Activated CD4-positive, CD25-positive, alpha-beta regulatory T cell (primary cell): ENCODE measurements around the gene STON2.
"Not testable (repeated sequence)": the region's sequence is repeated elsewhere in the genome, so short reads cannot be mapped to it uniquely, and the experiment has no call there.

ENCODE experiments used
- DNase-seq, 4 experiments: peaks; one replicate each; lab custom pipeline; 2025; lab: John Stamatoyannopoulos, UW

Gene STON2

DNA sequence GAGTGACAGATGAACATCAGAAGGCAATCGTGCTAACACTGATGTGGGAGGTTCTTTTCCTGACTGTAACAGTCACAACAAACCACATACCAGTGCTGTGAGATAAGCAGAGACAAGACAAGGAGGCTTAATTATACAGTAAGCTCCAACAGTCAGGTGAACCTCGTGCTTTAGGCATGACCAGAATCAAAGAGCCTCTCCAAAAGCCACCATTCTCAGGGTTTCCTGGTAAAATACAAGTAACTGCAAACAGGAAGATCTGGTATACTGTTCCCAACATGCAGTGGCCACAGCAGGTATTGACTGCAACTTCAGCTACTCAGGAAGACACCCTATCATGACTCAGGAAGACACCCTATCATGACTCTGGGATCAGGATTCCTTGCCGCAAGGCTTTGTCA lies 132.1 kb downstream of the STON2 start:
- DNase-seq, result no peak

DNA sequence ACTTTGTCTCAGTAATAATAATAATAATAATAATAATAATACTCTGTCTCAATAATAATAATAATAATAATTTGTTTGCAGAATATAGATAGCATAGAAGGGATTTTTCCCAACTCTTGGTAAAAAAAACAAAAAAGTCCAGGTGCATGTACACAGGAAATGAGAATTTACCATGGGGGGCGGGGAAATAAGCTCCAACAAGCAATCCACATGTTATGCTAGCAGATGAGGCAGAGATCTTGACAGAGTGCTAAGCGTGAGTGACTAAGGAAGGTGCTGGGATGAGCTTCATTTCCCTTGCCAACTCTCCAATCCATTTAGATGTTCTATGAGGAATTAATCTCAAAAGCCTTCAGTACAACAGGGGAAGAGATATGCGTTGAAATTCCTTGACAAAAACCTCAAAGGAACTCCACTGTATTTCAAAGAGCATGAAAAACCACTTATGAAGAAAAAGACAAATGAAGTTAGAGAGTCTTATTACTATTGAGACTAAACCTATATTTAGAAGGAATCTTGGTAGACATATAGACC lies 134.4 kb downstream of the STON2 start:
- DNase-seq, result no peak

DNA sequence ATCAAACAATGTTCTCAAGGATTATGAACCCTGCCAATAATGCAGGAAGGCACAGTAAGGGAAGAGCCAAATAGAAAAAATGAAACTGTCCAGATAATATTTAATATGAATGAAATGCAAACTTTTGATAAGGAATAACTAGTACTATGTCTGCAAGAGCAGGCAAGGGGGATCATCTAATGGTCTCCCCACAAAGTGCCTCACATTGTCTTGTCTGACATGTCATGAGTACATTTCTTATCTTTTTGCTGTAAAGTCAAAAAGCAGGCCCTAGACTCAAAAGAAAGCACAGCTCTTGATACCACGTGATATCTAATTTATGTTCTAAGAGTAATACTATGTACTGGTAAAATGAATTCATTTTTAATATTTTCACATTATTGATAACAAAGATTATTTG lies 135.5 kb downstream of the STON2 start:
- DNase-seq, result no peak

DNA sequence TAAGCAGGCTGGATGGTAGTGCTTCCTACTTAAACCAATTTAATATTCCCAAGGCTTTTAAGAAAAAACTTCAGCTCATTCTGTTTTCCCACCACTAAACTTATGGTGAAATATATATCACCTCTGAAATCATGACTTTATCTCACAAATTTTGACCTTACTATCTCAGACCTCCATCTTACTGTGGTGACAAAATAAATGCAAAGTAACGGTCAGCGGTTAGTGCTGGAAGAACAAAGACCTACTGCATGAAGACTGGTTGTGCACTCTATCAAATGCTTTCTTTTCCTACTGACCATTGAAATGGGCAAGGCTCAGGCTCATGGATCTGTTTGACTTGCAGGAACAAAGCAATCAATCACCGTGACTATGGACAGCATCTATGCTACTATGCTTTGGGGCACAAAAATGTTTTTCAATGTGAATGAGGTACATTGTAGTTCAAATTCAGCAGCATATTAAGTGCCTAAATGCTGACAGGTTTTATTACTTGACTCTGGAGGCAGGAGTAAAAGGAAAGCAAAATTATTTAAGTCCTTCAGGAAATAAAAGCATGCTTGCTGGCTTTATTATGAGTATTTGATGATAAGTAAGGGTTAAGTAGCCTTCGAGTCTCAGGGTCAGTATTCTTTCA lies 136.2 kb downstream of the STON2 start:
- no peak for DNase-seq

DNA sequence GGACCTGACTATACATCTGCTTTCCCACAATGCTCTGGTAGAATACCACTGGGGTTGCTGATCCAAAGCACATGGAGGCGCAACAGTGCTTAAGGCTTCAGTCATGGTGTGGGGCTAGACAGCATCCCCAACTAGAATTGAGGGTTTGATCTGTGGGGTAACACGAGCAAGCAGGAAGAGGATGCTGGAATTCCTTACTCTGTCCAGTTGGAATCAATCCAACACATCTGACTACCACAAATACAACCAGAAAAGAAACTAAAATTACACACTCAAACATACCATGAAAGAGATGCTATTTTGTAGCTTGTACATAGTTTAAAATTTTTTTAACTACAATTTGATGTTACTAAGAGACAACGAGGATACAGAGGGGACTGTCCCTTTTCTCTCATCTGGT lies 138.9 kb downstream of the STON2 start:
- no peak for DNase-seq

DNA sequence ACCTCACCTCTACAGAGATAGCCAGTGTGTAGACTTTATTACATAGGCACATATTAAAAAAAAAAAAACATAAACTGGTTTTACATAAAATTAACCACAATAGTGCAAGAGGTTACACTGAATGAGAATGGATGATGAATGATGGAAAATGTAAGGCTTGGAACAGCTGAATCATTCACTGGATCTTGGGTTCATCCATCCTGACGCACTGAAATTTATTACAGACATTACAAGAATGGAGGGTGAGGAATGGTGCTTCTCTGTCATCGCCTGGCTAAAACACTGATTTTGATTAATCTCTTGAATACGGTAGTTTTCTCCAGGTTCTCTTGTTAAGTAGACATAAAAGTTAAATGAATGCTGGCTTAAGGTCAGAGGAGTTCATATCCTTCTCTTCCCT lies 139.4 kb downstream of the STON2 start:
- no peak for DNase-seq

DNA sequence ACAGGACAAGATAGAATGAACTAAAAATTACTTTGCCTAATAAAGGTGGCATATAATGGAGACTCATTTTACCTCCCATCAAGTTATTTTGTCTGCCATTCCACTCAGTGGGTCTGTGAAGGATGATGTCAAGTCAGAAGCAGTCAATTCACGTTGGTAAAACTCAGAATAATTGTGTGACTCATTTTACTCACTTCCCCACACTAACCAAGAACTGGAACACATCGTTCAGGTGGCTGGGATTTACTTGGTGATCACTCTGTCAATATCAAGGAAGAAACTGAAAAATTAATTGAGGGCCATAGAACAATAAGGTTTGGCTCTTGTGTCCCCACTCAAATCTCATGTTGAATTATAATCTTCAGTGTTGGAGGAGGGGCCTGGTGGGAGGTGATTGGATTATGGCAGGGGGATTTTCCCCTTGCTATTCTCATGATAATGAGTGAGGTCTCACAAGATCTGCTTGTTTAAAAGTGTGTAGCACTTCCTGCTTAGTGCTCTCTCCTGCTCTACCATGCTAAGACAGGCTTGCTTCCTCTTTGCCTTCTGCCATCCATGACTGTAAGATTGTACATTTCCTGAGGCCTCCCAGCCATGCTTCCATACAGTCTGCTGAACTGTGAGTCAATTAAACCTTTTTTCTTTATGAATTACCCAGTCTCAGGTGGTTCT lies 143.7 kb downstream of the STON2 start:
- no peak for DNase-seq

DNA sequence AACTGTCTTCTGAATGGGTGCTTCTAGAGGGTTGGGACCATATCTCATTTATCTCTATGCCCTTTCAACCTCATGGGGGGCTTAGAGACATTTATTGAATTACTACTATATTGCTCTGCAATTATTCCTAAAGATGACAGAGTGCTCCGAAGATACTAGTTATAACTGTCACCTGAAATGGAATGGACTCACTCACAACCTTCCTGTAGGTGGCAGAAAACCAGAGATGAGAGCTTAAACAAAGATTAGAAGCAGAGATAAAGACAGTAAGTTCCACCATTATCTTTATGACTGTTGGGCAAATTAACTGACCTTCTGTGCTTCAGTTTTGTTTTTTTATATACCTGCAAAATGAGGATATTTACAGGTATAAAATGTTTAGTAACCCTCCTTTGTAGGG lies 147.8 kb downstream of the STON2 start:
- DNase-seq, result no peak

DNA sequence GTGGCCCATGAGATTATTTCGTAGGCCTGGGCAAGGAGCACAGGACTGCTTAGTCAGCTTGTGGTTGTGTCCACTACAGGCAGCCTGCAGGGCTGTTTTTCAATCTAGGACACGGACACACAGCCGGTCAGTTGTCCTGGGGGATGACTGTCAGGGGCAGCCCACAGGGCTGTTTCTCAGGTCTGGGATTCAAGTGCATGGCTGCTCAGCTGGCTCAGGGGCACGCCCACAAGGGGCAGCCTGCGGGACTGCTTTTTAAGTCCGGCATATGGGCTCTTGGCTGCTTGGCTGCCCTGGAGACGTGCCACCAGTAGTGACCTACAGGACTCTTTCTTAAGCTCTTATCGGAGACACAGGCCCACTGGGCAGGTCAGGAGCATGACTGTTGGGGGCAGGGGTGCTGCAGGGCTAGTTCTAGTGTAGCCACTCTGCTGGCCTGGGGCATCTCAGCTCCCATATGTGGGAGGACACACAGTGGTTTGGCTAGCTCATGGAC lies 152.8 kb downstream of the STON2 start:
- no peak for DNase-seq

DNA sequence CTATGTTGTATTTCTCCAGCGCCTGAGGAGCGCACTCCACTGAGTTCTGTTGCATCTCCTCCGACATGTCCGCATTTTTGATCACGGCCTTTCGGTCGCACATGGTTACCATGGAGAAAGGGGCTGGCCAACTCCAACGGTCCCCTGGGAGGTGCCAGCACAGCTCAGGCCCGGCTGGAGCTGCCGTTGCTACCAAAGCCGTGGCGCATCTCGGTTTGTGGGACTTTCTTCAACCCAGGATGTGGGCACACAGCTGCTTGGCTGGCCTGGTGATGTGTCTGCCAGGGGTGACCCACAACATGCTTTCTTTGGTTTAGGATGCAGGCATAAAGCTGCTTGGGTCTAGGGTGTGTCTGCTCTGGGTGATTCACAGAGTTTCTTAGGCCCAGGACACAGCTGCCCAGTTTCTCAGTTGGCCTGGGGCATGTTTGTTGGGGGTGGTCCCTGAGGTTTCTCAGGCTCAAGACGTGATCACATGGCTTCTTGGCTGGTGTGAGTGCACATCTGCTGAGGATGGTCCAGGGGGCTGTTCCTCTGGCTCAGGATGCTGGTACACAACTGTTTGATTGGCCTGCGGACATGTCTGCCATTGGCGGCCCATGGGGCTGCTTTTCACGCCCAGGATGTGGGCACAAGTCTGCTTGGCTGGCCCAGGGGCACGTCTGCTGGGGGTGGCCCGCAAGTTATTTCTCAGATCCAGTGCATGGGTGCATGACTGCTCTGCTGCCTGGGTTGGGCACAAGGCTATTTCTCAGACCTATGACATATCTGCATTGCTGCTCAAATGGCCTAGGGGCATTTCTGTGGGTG lies 153.5 kb downstream of the STON2 start:
- no peak for DNase-seq

DNA sequence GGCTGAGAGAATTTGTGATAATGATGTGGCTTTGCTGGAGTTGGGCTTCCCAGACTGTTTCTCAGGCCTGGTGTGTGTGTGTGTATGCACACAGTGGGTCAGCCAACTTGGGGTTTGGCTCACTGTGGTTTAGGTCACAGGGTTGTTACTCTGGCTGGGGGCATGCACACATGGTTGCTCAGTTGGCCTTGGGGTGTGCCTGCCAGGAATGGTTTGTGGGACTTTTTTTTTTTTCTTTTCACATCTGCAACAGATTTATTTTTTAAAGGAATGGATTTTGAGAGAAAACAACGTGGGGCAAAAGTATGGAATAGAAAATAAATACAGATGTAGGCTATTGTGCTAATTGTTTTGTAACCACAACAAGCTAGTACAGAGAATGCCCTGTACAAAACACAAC lies 154.4 kb downstream of the STON2 start:
- DNase-seq, result no peak

DNA sequence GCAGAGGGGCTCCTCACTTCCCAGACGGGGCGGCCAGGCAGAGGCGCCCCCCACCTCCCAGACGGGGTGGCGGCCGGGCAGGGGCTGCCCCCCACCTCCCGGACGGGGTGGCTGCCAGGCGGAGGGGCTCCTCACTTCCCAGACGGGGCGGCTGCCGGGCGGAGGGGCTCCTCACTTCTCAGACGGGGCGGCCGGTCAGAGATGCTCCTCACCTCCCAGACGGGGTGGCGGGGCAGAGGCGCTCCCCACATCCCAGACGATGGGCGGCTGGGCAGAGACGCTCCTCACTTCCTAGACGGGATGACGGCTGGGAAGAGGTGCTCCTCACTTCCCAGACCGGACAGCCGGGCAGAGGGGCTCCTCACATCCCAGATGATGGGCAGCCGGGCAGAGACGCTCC lies 155.7 kb downstream of the STON2 start:
- not testable (repeated sequence) for DNase-seq

DNA sequence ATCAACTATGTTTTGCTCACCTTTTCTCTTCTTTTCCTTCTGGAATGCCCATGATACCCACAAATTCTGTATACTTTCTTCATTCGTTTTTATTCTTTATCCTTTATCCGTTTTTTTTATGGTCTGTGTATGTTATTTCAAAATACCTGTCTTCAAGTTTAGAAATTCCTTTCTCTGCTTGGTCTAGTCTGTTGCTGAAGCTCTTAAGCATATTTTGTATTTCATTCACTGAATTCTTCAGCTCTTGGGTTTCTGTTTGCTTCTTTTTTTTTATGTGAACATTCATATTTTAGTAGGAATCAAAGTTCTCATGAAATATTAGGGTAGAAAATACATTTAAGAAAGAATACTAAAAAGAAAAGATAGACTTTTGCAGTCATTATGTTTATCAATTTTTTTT lies 156.6 kb downstream of the STON2 start:
- DNase-seq, result no peak

DNA sequence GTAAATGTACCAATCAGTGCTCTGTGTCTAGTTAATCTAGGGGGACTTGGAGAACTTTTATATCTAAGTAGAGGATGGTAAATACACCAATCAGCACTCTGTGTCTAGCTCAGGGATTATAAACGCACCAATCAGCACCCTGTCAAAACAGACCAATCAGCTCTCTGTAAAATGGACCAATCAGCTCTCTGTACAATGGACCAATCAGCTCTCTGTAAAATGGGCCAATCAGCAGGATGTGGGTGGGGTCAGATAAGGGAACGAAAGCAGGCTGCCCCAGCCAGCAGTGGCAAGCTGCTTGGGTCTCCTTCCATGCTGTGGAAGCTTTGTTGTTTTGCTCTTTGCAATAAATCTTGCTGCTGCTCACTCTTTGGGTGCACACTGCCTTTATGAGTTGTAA lies 163.3 kb downstream of the STON2 start:
- not testable (repeated sequence) for DNase-seq

DNA sequence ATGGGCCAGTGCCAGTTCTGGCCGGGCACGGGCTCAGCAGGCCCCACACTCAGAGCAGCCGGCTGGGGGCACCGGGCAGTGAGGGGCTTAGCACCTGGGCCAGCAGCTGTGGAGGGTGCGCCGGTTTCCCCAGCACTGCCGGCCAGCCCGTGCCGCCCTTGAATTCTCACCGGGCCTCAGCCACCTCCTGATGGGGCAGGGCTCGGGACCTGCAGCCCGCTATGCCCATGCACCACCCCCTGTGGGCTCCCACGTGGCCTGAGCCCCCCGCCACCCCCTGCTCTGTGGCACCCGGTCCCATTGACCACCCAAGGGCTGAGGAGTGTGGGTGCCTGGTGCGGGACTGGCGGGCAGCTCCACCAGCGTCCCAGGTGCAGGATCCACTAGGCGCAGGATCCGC lies 164.0 kb downstream of the STON2 start:
- DNase-seq, result no peak

DNA sequence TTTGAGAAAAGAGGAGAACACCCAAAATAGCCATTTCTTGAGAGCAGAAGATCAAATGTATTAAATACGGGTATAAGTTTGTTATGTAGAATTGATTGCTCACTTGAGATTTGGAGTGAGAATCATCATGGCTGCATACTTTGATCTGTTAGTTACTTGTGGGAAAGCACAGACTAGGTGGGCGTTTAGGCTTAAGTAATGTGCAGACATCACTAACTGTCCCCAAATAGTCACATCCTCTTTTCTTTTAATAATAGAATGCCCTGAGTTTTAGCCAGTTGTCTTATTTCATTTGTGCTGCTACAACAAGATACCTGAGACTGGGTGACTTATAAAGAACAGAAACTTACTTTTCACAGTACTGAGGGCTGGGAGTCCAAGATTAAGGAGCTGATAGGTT lies 165.0 kb downstream of the STON2 start:
- no peak for DNase-seq

DNA sequence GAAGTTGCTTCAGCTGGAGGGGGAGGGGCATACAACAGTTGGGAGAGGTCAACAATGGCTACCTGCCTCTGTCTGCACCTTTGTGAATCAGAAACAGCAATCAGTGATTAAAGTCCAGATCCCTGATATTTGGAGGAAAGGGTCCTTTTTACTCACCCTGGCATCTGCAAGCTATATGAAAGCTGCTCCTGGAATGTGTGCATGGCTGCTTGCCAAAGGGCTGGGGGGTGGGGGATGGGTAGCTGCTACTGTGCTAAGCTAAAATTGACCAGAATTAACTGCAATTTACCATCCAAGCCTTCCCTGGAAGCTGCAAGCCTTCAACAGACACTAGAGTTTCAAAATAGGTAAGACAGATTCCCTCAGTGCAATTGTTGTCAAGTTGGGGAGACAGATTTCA lies 165.8 kb downstream of the STON2 start:
- no peak for DNase-seq

DNA sequence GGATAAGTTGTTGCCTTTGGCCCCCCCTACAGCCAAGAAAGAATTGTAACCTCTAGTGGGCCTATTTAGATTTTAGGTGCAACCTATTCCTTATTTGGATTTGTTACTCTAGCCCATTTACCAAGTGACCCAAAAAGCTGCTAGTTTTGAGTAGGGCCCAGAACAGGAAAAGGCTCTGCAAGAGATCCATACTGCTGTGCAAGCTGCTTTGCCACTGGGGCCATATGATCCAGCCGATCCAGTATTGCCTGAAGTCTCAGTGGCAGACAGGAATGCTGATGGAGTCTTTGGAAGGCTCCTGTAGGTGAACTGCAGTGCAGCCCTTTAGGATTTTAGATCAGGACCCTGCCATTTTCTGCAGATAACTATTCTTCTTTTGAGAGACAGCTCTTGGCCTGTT lies 166.5 kb downstream of the STON2 start:
- DNase-seq, result no peak

DNA sequence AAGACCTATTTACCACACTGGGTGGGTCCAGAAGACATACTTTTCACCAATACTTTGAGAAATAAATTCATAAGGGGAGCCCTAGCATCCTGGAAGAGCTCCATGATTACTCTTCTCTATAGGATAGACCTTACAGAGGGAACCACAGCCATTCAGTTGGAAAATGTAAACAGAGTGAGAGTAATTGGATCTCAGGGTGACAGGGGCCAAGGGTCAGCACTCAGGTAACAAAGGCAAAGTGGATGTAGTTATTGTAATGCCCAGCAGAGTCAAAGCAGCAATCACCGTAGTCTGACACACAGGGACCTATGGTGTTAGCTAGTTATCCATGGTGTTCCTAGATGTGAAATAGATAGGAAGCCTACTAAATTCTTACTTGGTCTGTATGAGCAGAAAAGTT lies 168.6 kb downstream of the STON2 start:
- DNase-seq, result no peak

DNA sequence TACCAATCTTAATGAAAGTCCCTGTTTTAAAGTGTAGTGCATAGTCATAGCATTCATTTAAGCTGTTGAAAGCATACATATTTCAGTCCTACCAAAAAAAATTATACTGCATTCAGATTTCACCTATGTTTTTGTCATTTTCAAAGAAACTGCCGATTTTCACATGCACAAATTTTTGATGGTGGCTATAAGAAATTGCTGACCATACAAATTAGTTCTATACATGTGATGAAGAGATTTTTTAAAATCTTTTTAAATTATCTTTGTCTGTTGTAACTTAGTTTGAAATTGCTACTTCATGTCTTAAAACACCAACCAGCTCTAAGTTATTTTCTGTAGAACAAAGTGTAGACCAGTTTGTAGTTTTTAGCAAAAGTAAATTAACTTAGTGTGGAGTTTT lies 175.9 kb downstream of the STON2 start:
- DNase-seq, result no peak

DNA sequence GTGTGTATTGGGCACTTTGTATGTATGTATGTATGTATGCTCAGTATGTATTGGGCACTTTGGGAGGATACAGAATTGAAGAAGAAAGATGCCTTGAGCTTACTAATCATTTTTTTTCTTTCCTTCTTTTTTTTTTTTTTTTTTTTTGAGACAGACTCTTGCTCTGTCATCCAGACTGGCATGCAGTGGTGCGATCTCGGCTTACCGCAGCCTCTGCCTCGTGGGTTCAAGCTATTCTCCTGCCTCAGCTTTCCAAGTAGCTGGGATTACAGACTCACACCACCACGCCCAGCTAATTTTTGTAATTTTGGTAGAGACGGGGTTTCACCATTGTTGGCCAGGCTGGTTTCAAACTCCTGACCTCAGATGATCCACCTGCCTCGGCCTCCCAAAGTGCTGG lies 176.3 kb downstream of the STON2 start:
- not testable (repeated sequence) for DNase-seq

DNA sequence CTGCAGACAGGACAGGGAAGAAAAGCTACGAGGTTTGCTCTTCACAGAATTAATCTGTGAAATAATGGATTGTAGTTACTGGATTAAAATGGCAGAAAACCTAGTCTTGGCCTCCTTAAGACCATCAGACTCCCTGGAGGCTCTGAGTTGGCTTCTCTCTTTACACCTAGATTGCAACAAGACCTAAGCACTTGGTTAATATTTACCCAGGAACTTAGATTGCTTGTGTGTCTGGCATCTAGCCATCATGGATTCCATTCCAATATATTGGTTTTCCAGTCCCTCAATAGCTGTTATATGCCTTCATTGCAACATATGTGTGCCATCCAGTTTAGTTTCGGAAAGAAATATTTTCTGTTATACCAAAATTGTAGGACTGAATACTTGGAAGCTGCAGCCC lies 177.4 kb downstream of the STON2 start:
- no peak for DNase-seq

DNA sequence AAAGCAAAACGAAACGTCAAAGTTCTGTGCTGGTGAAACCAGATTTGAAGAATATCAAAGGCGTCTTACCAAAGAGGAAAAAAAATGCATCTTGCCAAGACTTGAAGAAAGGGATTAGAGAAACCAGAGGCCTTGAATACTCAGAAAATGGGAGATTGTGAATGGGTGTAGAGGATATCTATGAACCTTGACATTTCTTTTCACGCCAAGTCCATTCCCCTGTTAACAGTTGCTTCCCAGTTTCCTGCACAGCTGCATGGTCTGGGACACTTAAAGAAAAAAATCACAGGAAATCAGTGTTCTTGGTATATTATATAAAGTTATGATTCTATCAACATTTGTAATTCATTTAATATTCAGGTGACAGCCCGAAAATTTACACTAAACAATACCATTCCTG lies 178.0 kb downstream of the STON2 start:
- DNase-seq, result no peak
